Measurements from ENCODE around the gene FSTL5.
"Not testable (repeated sequence)": the region's sequence is repeated elsewhere in the genome, so short reads cannot be mapped to it uniquely, and the experiment has no call there.

FSTL5 gene

DNA sequence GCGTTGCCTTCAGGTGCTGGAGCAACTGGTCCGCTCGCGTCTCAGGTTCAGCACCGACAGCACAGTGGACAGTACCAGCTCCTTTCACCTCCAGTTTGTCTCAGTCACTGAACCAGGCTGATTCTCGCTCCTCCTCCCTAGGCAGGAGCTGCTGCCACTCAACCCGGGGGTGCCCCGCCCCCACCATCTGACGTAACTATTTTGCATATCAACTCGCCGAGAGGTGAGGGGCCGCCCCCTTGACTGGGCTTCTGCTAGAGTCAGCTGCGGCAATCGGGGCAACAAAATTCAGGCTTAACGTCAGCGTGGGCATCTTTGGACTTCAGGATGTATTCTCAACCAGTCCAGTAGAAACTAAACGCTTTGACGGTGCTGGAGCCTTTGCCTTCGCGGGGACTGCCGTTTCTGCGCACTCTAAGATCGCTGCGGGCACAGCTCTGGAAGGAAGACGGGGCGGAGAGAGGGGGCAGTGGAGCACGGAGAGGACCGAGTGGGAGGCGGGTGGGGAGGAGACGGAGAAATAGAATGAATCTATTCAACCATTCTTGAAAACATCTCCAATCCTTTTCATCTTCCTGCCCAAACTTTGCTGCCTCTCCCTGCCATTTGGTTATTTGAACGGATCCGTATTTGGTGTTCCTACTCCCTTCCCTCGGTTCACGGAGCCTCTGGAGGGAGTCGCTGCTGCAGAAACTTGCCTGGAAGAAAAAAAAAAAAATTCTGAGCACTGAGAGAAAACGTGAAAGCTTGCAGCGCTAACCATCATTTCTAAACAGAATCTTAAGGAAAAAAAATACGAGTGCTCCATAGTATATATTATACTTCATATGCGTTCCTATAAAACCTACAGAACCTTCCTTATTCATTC, at the start of gene FSTL5:
Gene FSTL5 (minus strand): TSS at position 109 of the 868 bp plus-strand sequence. CDS start 52,604 bp downstream, outside the sequence.
- ChIA-PET POLR2A (no interaction called here), CTCF (no interaction called here)
- peak within 1 kb of the TSS; percentile 50 for H3K4me3 ChIP-seq (ENCODE audit: low read depth, low read length)
- TF ChIP-seq, protein P1, sequence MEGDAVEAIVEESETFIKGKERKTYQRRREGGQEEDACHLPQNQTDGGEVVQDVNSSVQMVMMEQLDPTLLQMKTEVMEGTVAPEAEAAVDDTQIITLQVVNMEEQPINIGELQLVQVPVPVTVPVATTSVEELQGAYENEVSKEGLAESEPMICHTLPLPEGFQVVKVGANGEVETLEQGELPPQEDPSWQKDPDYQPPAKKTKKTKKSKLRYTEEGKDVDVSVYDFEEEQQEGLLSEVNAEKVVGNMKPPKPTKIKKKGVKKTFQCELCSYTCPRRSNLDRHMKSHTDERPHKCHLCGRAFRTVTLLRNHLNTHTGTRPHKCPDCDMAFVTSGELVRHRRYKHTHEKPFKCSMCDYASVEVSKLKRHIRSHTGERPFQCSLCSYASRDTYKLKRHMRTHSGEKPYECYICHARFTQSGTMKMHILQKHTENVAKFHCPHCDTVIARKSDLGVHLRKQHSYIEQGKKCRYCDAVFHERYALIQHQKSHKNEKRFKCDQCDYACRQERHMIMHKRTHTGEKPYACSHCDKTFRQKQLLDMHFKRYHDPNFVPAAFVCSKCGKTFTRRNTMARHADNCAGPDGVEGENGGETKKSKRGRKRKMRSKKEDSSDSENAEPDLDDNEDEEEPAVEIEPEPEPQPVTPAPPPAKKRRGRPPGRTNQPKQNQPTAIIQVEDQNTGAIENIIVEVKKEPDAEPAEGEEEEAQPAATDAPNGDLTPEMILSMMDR (IDR thresholded peaks at IDR 0.05; ENCODE audit: insufficient read depth, low read length, missing control alignments), result no peak
- no peak for DNase-seq (ENCODE audit: low read depth, low spot score)

DNA sequence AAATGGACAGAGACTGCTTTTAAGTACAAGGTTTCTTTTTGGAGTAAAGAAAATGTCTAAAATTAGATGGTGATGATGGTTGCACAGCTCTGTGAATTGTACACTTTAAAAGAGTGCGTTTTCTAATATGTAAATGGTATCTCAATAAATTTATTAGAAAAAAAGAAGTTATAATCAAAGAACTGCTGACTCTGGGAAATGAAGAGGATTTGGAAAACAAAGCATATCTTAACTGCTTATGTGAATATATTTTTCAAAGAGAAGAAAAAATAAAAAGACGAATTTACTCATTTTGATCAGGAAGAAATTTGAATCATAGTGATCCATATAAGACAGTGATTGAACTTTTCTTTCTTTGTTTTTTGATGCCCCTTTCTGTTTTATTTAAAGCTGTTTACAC, 45.9 kb upstream of the FSTL5 start:
- CTCF ChIA-PET, result no interaction called here

DNA sequence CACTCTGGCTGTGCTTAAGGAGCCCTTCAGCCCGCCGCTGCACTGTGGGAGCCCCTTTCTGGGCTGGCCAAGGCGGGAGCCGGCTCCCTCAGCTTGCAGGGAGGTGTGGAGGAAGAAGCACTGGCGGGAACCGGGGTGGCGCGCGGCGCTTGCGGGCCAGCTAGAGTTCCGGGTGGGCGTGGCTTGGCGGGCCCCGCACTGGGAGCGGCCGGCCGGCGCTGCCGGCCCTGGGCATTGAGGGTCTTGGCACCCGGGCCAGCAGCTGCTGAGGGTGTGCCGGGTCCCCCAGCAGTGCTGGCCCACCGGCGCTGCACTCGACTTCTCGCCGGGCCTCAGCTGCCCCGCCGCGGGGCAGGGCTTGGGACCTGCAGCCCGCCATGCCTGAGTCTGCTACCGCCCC, 39.7 kb upstream of the FSTL5 start:
- POLR2A ChIA-PET; DNase-seq (ENCODE audit: low read depth, low spot score); H3K4me3 ChIP-seq (ENCODE audit: low read depth, low read length); CTCF ChIA-PET: not testable (repeated sequence)

More for the DNA sequence above, 45.9 kb upstream of the FSTL5 start:
- POLR2A ChIA-PET, result no interaction called here
- no peak for DNase-seq (ENCODE audit: low read depth, low spot score)
- TF ChIP-seq, protein P1 (IDR thresholded peaks at IDR 0.05; ENCODE audit: insufficient read depth, low read length, missing control alignments), result no peak
- H3K4me3 ChIP-seq (ENCODE audit: low read depth, low read length), result no peak overlapping the region

DNA sequence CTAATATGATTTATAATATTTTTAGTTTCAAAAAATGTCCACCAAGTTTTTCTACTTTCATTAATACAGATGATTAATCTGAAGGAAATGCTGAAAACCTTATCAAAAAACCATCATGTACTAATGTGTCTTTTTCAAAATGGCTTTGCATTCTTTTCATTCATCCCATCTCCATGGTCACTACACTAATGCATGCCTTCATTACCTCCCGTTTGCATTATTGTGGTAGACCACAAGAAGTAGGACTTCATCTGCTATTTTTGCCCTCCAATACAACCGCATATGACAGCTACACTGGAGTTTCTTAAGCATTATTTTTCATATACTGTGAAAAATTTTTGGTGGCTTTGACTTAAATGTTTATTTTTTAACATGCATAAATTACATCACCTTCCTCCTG, 37.9 kb upstream of the FSTL5 start:
- no peak for DNase-seq (ENCODE audit: low read depth, low spot score)
- ChIA-PET POLR2A (interaction anchor here (0.7 kb wide), 1 partner anchor 967 kb away, joined by 4 read pairs; no protein-coding TSS in a partner anchor), CTCF (no interaction called here)
- H3K4me3 ChIP-seq (ENCODE audit: low read depth, low read length), result no peak overlapping the region
- TF ChIP-seq, protein P1 (IDR thresholded peaks at IDR 0.05; ENCODE audit: insufficient read depth, low read length, missing control alignments), result no peak

DNA sequence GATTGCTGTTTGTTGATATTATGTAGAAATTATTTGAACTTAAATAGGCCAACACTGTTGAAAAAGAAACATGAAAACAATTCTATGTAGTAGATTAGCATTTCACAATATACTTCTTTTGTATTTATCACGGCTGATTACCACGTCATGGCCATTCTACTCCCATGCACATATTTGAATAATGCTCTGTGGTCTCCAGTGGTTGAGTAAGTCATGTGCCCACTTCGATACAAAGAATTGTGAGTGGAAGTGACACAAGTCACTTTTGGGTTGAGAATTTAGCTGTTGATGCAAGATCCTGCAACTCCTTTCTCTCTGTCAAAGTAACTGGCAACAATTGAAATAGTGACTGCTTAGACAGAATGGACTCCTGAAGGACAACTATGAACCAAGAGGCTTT, 6.7 kb upstream of the FSTL5 start:
- POLR2A ChIA-PET, result no interaction called here
- CTCF ChIA-PET, result interaction anchor here (2.2 kb wide), 1 partner anchor 609 kb away, joined by 7 read pairs; no protein-coding TSS in a partner anchor
- TF ChIP-seq, protein P1 (IDR thresholded peaks at IDR 0.05; ENCODE audit: insufficient read depth, low read length, missing control alignments), result no peak

DNA sequence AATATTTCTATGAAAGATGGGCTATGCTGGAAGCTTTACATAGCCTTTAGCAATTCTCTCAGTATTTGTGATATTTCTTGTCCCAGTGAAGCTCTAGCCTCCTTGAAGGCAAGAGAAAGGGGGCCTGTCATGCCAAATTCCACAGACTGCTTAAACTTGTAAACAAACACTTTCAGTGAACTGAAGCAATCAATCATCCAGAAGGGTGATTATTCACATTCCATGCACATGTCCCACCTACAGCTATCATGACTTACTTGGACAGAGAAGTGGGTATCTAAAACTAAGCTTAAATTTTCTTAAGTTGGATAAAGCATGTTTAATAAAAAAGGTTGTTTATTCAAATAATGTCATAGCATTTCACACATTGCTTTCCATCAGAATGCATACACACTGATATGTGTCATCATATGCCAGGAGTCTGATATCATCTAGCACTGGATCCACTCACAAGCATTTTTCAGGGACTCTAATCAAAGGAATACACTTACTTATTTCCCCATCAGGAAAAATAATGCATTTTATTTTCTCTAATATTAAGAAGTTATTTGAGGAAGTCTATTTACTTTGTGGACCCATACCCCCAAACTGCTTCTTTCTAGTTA, 1.2 kb upstream of the FSTL5 start:
- TF ChIP-seq, protein P1 (IDR thresholded peaks at IDR 0.05; ENCODE audit: insufficient read depth, low read length, missing control alignments), result no peak
- ChIA-PET CTCF (no interaction called here), POLR2A (no interaction called here)
- no peak for DNase-seq (ENCODE audit: low read depth, low spot score)
- no peak overlapping the region for H3K4me3 ChIP-seq (ENCODE audit: low read depth, low read length)

More for the DNA sequence above, 6.7 kb upstream of the FSTL5 start:
- DNase-seq (ENCODE audit: low read depth, low spot score), result no peak
- no peak overlapping the region for H3K4me3 ChIP-seq (ENCODE audit: low read depth, low read length)

Data from AG04449 (cell line).